Activated CD8-positive, alpha-beta memory T cell treated with anti-CD3 and anti-CD28 coated beads for 48 hours (primary cell): Measurements from ENCODE around the gene RUFY4.
"Not testable (repeated sequence)": the region's sequence is repeated elsewhere in the genome, so short reads cannot be mapped to it uniquely, and the experiment has no call there.

ENCODE experiments used
- DNase-seq, 3 experiments: peaks; one replicate each; pipeline ENCODE4 v3.0.0-alpha.2; 2020; ENCODE audit warnings: low read depth in 2 of 3, low spot score in 2 of 3

The RUFY4 gene

GRCh38 chr2:218031261-218031660, 37.8 kb upstream of the RUFY4 start:
- DNase-seq = no peak

- DNase-seq = no peak
Measured at GRCh38 chr2:218031771-218032257, 37.2 kb upstream of the RUFY4 start.

GRCh38 chr2:218032336-218033171, 36.5 kb upstream of the RUFY4 start:
- no peak for DNase-seq

GRCh38 chr2:218033208-218033589, 35.9 kb upstream of the RUFY4 start:
- no peak for DNase-seq

GRCh38 chr2:218033590-218034496, 35.2 kb upstream of the RUFY4 start:
- DNase-seq = no peak

GRCh38 chr2:218034497-218035213, 34.4 kb upstream of the RUFY4 start:
- DNase-seq = peak in 2 of 3 experiments; percentile 12 to 33

GRCh38 chr2:218035463-218036100, 33.5 kb upstream of the RUFY4 start:
- DNase-seq = no peak

- no peak for DNase-seq
Measured at GRCh38 chr2:218036371-218036770, 32.7 kb upstream of the RUFY4 start.

GRCh38 chr2:218039171-218039570, 29.9 kb upstream of the RUFY4 start:
- DNase-seq = no peak

- DNase-seq = no peak
Measured at GRCh38 chr2:218040883-218041282, 28.2 kb upstream of the RUFY4 start.

GRCh38 chr2:218041302-218042168, 27.5 kb upstream of the RUFY4 start:
- no peak for DNase-seq

GRCh38 chr2:218043100-218043499, 26.0 kb upstream of the RUFY4 start:
- DNase-seq = no peak

GRCh38 chr2:218043701-218044109, 25.3 kb upstream of the RUFY4 start:
- no peak for DNase-seq

GRCh38 chr2:218044599-218044998, 24.5 kb upstream of the RUFY4 start:
- not testable (repeated sequence) for DNase-seq

GRCh38 chr2:218046238-218046637, 22.8 kb upstream of the RUFY4 start:
- DNase-seq = no peak

- DNase-seq = no peak
Measured at GRCh38 chr2:218047536-218048225, 21.4 kb upstream of the RUFY4 start.

GRCh38 chr2:218051903-218052302, 17.1 kb upstream of the RUFY4 start:
- no peak for DNase-seq

GRCh38 chr2:218059289-218059688, 9.8 kb upstream of the RUFY4 start:
- no peak for DNase-seq

GRCh38 chr2:218060118-218060517, 8.9 kb upstream of the RUFY4 start:
- DNase-seq = no peak
